HG02642 (cell line): ENCODE measurements around the gene ODAD3.
"Not testable (repeated sequence)": the region's sequence is repeated elsewhere in the genome, so short reads cannot be mapped to it uniquely, and the experiment has no call there.

Experiments
- ATAC-seq: cut with Tn5 transposase; IDR thresholded peaks from one replicate; pipeline ENCODE4 v1.9.1; 2021; ENCODE audit warnings: mild to moderate bottlenecking; ENCODE audit not compliant: unreplicated experiment, poor library complexity

Gene ODAD3

DNA sequence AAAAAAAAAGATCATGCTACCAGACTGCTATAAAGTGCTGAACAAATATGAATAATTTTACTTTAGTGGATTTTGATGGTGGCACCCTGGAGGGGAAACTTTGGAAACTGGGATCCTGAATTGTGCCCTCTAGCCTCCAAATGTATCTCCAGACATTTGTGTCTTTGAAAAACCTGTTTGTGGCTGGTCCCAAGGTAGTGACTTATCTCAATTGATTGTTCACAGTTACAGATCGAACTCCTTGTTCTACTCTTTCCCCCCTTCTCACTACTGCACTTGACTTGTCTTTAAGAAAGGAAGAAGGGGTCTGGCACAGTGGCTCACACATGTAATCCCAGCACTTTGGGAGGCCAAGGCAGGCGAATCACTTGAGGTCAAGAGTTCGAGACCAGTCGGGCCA is 26.3 kb downstream of the ODAD3 start:
- ATAC-seq, result no peak

DNA sequence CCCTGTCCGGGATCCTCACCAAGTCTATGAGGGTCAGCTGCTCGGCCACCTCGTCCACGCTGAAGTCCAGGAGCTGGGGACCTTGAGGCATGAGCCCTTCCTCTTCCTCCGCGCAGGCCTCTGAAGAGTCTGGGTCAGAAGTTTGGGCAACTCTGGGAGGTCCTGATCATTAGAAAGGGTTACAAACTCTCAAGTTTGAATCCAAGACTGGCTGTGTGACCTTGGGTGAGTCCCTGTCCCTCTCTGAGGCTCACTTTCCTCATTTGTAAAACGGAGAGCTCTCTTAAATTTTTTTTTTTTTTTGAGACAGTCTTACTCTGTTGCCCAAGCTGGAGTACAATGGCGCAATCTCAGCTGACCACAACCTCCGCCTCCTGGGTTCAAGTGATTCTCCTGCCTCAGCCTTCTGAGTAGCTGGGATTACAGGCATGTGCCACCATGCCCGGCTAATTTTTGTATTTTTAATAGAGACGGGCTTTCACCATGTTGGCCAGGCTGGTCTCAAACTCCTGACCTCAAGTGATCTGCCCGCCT is 28.2 kb downstream of the ODAD3 start:
- not testable (repeated sequence) for ATAC-seq

DNA sequence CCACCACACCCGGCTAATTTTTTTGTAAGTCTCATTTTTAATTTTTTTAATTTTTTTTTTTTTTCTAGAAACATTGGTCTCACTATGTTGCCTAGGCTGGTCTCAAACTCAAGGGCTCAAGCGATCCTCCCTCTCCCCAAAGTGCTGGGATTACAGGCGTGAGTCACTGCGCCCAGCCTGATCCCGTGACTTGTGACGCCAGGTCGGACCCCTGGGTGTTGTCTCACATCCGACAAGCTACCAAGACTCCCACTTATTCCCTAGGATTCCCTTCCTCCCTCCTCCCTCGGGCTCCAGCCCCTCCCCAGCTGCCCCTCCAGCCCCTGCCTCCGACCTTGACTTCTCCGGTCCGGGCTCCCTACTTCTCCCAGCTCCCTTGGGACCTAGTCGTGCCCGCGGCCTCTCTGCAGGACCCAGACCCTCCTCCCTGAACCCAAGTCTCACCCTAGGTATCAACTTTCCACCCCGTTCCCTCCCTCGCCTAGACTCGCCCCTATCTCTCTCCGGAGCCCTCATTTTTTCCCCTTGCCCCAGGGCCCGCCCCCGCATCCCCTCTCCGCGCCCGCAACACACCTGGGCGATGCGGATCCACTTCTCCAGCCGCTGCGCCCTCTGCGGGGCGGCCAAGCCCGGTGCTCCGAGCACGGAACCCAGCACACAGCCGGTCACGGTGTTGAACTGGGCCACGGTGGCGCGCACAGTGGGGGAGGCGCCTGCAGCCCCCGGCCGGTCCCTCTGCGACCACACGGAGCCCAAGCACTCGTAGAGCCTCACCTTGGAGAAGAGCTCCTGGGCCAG is 28.9 kb downstream of the ODAD3 start:
- no peak for ATAC-seq

DNA sequence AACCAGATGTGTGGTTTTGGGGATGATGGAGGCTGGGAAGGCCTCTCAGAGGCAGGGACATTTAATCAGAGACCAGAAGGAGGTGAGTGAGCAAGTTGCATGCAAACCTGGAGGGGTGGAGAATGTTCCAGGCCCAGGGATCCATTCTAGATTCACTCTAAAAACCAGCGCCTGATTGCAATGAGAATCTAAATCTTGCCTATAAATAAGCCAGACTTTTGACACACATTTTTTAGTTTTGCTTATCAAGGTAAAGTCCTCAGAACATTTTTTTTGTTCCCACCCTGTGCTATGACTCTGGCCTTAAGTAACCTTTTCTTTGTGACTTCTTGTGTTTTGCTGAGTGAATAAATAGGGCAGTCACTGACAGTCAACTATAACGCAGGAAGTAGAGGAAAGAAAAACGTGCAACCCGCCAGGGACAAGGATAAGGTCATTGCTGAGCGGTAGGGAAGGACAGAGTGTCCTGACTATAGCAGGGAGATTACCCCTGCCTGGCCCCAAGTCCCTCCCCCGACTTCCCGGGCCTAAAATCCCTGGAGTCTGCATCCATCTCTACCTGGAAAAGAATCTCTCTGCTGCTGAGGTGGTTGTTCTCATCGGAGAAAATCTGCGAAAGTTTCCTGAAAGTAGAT is 30.2 kb downstream of the ODAD3 start:
- ATAC-seq, result no peak

DNA sequence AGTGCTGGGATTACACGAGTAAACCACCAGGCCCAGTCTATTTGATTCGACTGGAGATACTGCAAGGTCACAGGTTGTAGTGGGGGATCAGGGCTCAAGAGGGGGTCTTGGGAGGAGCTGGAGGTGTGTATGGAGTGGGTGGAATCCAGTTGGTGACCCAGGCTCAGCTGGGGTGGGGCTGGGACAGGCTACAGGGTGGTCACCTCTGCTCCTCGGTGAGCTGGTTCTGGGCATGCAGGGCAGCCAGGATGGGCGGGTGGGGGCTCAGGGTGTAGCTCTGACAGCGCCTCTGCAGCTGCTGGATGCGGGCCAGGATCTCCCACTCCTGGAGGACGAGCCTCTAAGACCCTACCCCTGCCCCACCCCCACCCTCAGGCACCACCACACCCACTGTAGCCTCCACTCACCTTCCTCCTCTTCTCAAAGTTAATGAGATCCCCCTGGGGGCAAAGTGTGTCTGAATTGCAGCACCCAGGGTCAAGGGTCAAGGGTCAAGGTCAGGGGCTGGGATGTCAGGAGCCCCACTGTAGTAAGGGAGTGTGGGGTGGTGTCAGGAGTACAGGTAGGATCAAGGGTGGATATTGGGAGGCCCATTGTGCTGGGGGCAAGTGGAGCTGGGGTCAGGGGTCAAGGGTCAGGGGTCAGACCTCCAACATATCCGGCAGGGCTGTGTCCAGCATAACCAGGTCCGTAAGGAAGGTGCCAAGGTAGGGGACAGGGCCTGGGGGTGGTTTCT is 32.9 kb downstream of the ODAD3 start:
- ATAC-seq, result no peak

DNA sequence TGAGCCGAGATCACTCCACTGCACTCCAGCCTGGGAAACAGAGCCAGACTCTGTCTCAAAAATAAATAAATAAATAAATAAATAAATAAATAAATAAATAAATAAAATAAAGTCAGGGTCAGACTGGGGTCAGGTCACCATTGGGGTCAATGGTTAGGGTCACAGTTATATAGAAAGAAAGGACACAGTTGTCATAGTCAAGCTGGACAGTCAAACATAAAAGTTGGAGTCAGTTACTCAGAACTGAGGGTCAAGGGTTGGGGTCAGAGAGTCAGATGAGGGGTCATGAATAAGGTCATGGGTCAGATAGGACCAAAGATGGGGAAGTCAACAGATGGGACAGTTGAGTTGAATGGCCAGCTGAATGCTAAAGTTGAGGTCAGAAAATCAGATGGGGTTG is 34.1 kb downstream of the ODAD3 start:
- ATAC-seq, result no peak

DNA sequence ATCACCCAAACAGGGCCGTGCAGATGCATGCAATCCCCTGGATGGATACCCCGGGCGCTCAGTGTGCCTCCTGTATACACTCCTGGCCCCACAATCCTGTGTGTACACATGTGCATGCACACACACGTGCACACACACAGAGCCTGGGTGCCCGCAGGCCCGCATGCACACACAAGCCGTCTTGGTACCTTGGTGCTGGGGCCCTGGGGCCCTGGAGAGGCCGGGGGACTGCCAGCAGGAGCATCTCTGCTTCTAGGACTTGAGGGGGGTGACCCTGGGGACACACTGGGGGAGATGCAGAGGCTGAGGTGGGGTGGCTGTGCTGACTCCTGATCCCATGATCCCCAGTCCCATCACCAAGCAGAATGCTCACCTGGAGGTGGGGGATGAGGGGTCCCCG is 35.3 kb downstream of the ODAD3 start:
- ATAC-seq, result no peak

DNA sequence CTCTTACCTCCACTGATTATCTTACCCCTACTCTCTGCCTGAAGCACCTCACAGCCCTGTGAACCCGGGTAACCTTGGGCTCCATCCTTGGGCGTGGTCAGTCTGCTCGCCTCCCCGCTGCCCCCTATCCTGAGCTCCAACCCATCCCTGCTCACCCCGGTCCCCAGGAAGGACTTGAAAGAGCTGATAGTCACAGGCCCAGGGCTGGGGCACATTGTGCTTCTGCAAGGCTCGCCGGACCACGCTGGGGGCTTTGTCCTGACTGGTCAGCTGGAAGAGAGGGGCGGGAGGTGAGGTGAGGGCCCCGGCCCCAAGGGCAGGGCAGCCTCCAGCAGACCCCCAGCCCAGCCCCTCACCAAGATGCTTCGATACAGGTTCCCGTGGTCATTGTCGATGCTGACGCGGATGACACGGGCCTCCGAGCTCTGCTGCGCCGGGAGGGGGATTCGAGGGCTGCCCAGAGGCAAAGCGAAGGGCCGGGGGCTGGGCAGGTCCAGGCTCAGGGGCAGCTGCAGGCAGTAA is 37.8 kb downstream of the ODAD3 start:
- no peak for ATAC-seq

DNA sequence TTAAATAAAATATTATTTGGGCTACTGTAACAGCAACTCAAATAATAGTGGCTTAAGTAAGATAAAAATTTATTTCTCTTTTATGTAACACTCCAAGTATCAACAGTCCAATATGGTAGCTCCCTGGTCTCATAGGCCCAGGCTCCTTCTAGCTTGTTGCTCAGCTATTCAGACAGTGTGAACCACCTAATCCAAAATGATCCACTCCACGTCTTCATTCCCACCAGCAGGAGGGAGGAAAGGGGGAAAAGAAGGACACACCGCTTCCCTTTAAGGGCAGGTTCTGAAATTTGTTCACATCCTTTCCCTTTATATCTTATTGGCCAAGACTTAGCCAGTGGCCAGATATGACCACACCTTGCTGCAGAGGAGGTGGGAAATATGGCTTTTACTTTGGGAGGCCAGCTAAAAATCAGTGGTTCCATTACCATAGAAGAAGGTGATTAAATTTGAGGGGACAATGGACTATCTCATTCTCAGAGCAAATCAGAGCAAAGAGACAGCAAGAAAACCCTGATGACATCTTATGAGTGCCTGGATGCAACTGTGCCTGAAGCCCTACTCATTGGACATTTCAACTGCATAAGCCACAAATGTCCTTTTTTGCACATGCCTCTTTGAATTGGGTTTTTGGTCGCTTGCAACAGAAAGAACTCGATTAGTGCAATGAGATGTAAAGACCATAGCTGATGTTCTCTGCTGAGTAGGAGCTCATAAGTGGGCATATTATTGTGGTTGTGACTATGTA is 43.8 kb downstream of the ODAD3 start:
- no peak for ATAC-seq

DNA sequence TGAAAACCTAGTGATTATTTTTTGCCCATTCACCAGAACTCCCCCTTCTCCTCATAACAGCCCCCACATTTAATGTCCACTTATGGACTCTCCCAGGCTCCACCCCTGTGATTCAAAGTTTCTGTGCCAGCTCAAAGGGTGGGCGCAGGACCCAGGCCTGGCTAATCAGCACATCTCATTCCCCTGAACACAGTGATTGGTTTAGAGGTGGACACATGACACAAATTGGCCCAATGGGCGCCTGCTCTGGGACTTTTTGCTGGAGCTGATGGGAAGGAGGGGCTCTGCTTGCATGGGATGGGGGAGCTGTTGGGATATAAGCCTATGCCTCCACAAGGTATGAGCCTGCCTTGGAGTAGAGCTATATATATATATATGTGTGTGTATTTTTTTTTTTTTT is 44.6 kb downstream of the ODAD3 start:
- no peak for ATAC-seq

DNA sequence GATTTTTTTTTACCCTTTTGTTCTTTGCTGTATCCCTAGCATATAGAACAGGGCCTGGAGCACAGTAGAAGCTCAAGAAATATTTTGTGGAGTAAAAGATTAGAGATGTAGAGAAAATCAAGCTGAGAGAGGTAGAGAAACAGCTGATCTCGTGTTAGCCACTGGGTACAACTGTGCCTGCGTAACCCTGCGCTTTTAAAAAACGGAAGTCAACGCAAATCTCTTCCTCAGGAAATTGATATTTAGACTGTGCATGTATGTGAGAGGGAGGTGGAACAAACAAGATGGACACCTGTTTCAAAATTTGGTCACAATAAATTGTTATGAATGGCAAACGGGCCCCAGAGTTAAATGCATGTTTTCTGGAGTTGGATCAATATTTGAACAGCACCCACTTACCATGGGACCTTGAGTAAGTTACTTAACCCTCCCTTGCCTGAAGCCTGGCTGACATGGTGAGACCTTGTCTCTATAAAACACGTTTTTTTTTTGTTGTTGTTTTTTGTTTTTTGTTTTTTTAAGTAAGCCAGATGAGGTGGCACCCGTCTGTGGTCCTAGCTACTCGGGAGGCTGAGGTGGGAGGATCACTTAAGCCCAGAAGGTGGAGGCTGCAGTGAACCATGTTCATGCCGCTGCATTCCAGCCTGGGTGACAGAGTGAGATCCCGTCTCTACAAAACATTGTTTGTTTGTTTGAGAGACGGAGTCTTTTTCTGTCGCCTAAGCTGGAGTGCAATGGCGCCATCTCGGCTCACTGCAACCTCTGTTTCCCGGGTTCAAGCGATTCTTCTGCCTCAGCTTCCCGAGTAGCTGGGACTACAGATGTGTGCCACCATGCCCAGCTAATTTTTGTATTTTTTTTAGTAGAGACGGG is 47.5 kb downstream of the ODAD3 start:
- no peak for ATAC-seq

DNA sequence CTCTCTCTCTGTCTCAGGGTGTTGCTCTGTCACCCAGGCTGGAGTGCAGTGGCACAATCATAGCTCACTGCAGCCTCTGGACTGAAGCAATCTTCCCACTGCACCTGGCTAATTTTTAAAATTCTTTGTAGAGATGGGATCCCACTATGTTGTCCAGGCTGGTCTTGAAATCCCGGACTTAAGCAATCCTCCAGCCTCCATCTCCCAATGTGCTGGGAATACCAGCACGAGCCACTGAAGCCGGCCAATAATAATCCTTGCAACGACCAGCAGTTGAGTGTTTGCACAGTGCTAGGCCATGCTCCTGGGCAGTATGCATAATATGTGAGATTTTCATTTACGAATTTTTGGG is 50.2 kb downstream of the ODAD3 start:
- ATAC-seq, result no peak

DNA sequence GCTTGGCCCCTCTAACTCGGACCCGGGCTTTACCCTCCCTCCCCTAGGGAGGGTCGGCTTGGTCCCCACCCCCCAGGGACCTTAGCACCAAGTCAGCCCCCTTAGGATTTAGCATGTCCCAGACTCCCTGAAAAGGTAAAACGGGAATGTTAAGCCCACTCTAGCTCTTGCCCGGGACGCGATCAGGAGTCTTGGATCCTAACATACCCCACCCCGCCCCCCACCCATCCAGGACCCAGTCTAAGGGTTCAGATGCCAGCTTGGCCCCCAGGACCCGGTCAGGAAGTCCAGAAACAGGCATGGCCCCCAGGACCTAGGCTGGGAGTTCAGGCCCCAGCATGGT is 51.2 kb downstream of the ODAD3 start:
- no peak for ATAC-seq

DNA sequence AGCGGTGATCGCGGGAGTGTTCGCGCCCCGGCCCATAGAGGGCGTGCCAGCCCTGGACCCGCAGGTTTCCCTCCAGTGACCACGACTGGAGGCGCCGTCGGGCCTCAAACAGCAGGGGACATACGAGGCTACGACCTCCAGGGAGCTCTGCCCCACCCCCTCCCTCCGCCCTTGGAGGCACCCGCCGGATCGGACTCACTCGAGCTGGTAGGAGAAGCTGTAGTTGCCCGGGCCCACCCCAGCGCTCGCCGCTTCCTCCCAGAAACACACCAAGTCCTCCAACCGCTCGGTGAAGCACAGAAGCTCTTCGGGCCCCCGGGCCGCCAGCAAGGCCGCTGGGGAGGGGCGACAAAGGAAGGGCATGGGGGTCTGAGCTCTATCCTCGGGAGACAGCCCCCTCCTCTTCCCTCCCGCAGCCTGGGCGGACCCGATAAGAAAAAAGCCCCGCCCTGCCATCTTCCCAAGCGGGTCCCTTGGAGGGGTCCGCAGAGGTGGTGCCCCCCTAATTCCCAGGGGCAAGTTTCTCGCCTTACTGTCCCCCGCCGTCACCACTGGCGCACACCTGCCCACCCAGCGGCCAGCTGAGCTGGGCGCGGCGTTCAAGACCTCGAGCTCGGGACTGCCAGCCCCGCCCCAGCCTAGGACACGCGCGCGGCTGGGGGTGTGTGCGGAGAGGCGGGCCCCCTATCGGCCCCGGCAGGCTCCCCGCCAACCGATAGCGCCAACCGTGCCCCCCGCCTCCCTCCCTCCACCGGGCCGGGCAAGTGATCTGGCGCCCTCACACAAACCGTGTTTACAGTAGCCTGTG is 51.8 kb downstream of the ODAD3 start:
- ATAC-seq, result no peak

DNA sequence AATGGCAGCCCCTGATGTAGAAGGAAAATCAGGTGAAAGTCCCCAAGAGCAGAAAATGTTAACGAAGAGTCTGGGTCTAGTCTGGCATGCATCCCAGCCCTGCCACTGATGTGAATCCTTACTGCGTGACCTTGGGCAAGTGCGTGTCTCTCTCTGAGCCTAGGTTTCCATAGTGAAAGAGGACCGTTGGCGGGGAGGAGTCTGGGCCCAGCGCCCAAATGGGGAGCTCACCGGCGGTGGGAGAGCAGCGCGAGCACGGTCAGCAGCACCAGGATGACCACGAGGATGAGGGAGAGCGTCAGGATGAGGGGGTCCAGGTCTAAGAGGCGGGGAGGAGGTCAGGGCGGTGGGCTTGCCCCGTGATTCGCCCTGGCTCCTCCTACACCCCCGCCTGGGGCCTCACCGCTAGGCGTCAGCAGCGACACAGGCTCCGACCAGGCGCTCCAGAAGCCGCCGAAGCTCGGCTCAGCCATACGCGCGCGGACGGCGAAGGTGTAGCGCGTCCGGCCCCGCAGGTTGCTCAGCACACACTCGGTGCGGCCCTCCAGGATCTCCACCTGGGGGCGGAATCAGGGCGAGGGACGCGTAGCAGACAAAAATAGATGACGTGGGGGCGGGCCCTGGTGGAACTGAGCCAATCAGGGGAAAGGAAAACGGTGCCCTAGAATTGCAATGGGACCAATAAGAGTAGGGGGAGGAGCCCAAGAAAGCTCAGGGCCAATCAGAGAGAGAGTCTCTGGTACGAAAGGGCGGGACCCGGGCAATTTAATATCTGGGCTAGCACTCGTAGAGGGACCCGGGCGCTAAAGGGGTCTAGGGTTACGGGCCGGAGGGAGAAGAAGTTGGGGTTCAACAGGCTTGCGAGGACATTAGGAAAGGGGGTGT is 54.0 kb downstream of the ODAD3 start:
- peak; percentile 83 for ATAC-seq

DNA sequence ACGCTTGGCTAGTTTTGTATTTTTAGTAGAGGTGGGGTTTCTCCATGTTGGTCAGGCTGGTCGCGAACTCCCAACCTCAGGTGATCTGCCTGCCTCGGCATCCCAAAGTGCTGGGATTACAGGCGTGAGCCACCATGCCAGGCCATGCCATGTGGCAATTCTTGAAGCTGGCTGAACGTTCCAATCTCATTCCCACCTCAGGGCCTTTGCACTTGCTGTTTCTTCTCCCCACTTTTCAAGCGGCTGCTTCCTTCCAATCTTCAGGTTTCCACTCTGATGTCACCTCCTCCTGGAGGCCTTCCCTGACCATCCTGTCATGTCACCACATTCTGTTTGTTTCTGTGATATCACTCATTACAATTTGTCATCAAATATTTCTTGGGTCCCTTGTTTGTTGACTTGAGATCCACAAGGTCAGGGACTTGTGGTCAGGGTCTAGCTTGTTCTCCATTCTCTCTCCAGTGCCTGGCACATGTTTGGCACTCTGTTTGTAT is 55.0 kb downstream of the ODAD3 start:
- no peak for ATAC-seq

DNA sequence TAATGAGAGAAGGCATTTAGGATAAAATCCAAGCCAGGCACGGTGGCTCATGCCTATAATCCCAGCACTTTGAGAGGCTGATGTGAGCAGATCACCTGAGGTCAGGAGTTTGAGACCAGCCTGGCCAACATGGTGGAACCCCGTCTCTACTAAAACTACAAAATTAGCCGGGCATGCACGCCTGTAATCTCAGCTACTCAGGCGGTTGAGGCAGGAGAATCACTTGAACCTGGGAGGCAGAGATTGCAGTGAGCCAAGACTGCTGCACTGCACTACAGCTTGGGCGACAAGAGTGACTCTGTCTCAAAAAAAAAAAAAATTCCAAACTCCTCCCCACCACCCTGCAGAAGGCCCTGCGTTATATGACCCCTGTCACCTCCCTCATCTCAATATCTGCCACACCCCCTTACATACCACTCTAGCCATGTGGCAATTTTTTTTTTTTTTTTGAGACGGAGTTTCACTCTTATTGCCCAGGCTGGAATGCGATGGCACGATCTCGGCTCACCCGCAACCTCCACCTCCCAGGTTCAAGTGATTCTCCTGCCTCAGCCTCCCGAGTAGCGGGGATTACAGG is 55.6 kb downstream of the ODAD3 start:
- not testable (repeated sequence) for ATAC-seq
